GM12874 (cell line): ENCODE measurements around the gene SRP9.

ENCODE experiments used
- CTCF ChIP-seq: IDR thresholded peaks from 2 replicates; pipeline ENCODE4 v1.5.1; 2011; ENCODE audit warnings: low read depth, mild to moderate bottlenecking, control low read depth, low read length, moderate library complexity; ENCODE audit not compliant: insufficient read depth

The SRP9 gene

GRCh38 chr1:225749706-225750105 is 27.9 kb upstream of the SRP9 start:
- TF ChIP-seq CTCF = no peak

DNA sequence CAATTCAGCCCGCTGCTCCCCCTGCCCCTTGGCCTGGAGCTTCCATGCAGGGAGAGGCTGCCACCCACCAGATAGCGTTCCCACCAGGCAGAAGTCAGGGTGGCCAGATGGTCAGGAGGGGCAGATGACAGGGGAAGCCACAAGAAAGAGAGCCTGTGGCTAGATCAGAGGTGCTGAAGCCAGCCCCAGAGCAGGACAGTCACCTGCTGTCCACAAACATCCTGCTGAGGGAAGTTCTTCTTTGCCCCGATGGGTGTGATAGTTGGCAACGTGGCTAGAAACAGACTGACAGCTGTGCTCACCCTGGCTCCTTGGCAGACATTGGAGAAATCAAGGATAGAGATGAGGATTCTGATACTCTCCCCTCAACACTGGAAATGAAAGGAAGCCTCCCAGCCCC is 27.2 kb upstream of the SRP9 start:
- TF ChIP-seq CTCF = no peak

- no peak for TF ChIP-seq CTCF
Measured at GRCh38 chr1:225750875-225751824, 26.5 kb upstream of the SRP9 start.

DNA sequence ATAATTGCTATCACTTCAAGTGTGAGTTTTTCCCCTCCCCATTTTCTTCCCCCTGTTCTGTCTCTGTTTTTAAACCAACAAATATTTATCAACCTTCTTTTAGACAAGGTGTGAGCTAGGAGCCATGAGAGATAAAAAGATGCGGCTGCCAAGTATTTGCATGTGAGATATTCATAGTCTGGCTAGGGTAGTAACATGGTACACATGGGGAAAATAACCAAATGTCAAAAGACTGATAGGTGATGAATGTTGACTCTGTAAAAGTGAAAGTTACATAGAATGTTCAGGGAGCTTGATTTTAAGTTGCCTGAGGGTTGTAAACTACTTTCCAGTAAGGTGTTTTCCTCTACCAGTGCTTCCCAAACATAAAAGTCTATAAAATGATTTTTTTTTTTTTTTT is 25.4 kb upstream of the SRP9 start:
- TF ChIP-seq CTCF = no peak

DNA sequence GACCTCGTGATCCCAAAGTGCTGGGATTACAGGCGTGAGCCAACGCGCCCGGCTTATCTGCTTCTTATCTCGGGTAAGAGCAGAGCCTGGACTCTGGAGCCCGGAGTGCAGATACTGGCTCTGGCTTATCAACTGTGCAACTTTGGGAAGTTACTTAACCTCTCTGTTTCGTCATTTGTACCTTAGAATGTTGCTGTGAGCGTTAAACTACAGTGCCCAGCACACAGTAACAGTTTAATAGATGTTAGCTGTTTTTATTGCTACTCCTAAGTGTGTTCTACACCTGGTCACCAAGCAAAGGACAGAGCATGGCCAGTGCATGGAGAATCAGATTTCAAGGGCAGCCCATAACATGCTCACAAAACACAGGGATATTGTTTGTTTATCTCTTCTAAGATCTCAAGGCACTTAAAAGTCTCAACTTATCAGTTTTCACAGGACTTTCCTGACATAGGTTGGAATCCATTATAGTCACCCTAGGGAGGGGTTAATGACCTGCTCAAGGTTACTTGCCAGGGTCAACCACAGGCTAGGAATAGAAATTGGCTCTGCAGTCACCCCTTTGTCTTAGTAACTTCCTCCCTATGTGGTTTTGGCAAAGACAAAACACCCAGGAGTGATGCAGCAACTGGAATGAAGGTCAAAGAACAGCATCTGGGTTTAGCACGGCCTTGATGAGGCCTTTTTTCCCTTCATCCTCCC is 22.5 kb upstream of the SRP9 start:
- no peak for TF ChIP-seq CTCF

- TF ChIP-seq CTCF = no peak
Measured at GRCh38 chr1:225755671-225756319, 21.8 kb upstream of the SRP9 start.
